Kidney epithelial cell (primary cell): ENCODE results near the gene GATB. TPM values are rescaled to one million over a fixed set of nuclear protein-coding genes. Genes with fewer than 3 reads are reported as not detected.

Experiments used
- DNase-seq: peaks from one replicate; pipeline ENCODE4 v3.0.0-alpha.2; 2010; ENCODE audit warnings: low read depth
- H3K27me3 ChIP-seq: 2 replicates; pipeline ENCODE4 v1.6.0; 2011; ENCODE audit warnings: low read length; ENCODE audit not compliant: control insufficient read depth, insufficient read depth
- H3K36me3 ChIP-seq: 2 replicates; pipeline ENCODE4 v1.5.1; 2011; ENCODE audit warnings: low read length; ENCODE audit not compliant: control insufficient read depth, insufficient read depth
- H3K4me3 ChIP-seq: 2 replicates; pipeline ENCODE4 v1.5.1; 2011; ENCODE audit warnings: low read depth, mild to moderate bottlenecking, control low read depth, low read length
- total RNA-seq: library from RNA; depleted of rRNA; stranded (reverse); fragments of >200 nt; gene quantifications from 2 replicates; pipeline ENCODE4 v1.2.3, GENCODE V29; 2015
- TF ChIP-seq, protein P1 (sequence below): IDR thresholded peaks from 2 replicates; pipeline ENCODE4 v1.5.1; 2011; ENCODE audit warnings: mild to moderate bottlenecking, moderate library complexity, low read length, control low read depth, inconsistent platforms; ENCODE audit not compliant: insufficient read depth, poor library complexity, severe bottlenecking

GATB gene
- total RNA-seq, 1 donor from 2014 or later = 39.4 TPM

DNA sequence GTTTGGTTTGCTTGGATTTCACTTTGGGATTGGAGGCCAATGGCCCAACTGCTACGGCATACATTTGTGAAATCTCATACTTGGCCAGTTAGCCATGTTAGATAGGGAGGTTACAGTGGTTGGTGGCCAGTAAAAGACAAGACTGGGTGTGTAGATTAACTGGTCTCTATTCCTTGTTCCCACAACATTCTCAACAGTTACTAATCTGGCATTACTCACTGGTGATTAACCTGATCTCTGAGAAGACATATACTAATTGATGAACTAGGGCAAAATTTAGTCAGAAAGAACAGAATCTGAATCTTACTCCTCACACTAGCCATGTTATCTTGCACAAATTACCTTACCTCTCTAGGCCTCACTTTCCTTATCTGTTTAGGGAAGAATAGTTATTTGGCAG lies 33.4 kb downstream of the GATB start:
- Histone ChIP-seq H3K27me3 (no peaks in the 10 kb centered on the region), H3K36me3 (no peaks in the 10 kb centered on the region), H3K4me3 (no peak overlapping the region)
- DNase-seq = no peak
- TF ChIP-seq, protein P1, sequence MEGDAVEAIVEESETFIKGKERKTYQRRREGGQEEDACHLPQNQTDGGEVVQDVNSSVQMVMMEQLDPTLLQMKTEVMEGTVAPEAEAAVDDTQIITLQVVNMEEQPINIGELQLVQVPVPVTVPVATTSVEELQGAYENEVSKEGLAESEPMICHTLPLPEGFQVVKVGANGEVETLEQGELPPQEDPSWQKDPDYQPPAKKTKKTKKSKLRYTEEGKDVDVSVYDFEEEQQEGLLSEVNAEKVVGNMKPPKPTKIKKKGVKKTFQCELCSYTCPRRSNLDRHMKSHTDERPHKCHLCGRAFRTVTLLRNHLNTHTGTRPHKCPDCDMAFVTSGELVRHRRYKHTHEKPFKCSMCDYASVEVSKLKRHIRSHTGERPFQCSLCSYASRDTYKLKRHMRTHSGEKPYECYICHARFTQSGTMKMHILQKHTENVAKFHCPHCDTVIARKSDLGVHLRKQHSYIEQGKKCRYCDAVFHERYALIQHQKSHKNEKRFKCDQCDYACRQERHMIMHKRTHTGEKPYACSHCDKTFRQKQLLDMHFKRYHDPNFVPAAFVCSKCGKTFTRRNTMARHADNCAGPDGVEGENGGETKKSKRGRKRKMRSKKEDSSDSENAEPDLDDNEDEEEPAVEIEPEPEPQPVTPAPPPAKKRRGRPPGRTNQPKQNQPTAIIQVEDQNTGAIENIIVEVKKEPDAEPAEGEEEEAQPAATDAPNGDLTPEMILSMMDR = no peak

DNA sequence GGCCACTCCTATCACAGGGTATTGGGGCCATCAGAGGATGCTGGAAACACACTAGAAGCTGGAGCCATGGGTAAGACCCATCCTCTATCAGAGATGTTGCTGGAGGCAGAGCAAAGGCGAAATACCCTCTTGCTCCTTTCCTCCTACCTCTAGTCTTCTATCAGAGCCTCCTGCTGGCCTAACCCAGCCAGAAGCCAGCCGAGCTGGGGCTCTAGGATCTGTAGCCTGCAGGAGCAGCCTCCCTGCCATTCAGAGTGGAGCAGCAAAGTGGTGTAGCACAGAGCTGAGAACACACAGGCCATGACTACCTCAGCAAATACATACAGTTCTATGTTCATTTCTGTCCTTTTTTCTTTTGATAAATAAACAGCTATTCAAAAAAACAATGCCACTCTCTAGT lies 35.7 kb downstream of the GATB start:
- H3K4me3 ChIP-seq = no peak overlapping the region
- no peaks in the 10 kb centered on the region for H3K27me3 ChIP-seq
- TF ChIP-seq, protein P1 = no peak
- no peak for DNase-seq
- no peaks in the 10 kb centered on the region for H3K36me3 ChIP-seq

DNA sequence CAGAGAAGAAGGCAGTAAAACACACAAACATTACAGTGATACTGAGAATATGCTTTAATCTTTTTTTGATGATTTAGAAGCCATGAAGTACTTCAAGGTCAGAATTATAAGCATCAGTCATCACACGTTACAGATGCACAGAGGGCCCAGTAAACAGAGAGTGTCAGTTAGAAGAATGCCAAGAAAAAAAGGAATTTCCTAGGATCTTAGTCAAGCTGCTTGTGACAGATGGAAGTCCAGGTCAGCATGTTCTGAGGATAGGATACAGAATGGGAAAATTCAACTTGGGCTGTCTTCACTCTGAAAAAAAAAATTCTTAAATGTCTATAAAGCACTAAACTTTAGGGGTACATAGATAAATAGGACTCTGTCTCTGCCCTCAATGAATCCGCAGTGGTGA lies 38.9 kb downstream of the GATB start:
- TF ChIP-seq, protein P1 = no peak
- H3K27me3 ChIP-seq = no peaks in the 10 kb centered on the region
- H3K36me3 ChIP-seq = no peaks in the 10 kb centered on the region
- no peak for DNase-seq
- no peak overlapping the region for H3K4me3 ChIP-seq

DNA sequence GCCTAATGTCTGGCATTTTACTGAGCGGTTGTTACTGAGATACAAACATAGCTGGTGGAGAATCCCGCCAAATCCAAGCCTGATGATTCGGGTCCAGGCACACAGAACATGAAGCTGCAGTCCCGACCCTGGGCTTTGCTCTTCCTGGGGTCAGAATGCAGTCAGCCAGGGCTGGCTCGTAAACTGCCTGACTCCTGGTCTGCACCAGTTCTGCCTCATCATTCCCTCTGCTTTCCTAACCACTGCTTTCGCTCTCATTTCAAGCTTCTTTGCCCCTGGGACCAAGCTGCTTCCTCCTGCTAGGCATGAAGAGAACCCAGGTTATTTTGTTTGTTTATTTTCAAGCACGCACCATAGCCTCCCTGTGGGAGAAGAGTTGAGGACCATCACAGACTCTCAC lies 39.3 kb downstream of the GATB start:
- no peak for DNase-seq
- no peaks in the 10 kb centered on the region for H3K36me3 ChIP-seq
- TF ChIP-seq, protein P1 = no peak
- no peak overlapping the region for H3K4me3 ChIP-seq
- H3K27me3 ChIP-seq = no peaks in the 10 kb centered on the region

DNA sequence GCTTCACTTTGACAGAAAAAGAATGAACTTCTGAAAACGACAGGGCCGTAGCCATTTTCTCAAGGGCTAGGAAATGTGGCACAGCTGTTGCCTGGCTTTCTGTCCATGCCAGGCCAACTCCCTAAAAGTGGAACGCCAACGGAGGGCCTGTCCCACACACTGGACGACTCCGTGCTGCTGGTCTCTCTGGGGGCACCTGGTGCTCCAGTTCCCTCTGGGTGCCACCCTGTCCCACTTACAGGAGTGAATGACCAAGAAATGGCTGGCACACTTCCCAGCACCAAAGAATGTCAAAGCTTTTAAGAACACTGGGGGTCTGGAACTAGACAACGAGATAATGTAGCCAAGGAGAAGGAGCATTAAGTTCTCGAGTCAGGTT lies 40.9 kb downstream of the GATB start:
- TF ChIP-seq, protein P1 = no peak
- Histone ChIP-seq H3K27me3 (no peaks in the 10 kb centered on the region), H3K36me3 (no peaks in the 10 kb centered on the region), H3K4me3 (no peak overlapping the region)
- no peak for DNase-seq

DNA sequence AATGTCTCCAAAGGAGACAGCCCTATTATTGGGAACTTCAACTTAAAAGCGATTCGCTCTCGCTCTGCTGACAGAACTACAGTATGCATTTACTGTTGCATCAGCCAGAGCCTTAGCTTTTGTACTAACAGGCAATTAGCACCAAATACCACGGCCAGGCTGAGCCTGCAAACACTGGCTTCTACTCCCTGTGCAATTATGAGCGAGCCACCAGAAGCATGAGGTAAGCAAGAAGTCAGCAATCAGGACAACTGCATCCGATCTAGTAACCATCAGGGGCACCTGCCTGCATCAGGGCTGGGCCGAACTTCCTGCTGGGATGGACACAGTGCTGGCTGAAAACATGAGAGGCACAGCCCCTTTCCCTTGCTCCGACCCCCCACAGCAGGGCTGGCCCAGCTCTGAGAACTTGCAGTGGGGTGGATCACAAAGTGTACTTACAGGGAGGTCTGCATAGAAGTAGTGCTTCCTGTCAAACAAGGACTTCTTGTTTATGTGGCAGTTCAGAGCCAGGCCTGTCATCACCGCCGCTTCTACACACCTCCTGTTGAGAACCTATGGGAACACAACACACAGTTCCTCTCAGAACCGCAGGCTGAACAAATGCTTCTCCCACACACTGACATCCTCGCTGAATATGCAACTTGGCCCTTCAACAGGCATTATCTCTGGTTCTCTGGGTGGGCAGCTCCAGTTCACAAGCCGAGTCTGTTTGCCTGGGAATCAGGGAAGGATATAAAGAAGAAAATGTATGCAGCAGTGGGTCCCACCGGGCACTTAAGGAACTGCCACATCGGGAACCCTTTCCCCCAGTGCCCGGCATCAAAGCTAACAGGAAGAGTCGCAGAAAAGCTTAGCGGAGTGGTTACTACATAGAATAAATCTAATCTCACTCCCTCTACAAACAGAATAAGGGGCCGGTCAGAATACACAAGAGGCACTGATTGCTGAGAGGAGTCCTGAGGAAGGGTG lies 41.5 kb downstream of the GATB start:
- no peak overlapping the region for H3K4me3 ChIP-seq
- DNase-seq = no peak
- no peaks in the 10 kb centered on the region for H3K27me3 ChIP-seq
- H3K36me3 ChIP-seq = no peaks in the 10 kb centered on the region
- TF ChIP-seq, protein P1 = no peak
